ENCODE results near the gene C4orf46.

DNA sequence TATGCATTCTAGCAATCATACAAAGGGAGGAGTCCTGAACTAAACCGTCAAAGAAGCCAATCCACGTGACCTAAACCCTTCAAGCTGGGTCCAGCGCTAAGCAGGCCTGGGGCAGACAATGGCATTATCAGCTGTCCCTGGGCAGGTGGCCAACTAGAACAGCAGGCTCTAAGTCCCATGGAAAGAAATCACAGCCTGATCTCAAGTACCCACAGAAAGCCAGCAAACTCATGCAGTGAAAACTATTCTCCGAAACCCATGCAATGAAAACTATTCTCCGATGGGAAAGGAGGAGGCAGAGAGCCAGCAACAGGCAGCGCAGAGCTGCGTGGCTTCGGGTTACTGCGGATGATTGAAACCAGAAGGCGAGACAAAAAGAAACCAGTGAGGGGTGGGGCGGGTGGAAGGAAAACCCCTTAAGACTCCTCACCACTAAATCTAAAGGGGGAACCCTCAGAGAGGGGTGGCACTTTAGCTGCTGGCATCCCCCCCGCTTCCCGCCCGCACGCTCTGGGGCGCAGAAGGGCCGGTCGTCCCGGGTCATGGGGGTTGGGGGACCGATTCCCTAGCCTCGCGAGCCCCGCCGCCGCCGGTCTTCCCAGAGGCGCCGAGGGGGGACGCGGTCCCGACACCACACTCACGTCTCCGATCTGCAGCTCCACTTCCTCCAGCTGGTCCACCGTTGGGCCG, 567 bp downstream of the C4orf46 start:
- TF ChIP-seq, protein P1, sequence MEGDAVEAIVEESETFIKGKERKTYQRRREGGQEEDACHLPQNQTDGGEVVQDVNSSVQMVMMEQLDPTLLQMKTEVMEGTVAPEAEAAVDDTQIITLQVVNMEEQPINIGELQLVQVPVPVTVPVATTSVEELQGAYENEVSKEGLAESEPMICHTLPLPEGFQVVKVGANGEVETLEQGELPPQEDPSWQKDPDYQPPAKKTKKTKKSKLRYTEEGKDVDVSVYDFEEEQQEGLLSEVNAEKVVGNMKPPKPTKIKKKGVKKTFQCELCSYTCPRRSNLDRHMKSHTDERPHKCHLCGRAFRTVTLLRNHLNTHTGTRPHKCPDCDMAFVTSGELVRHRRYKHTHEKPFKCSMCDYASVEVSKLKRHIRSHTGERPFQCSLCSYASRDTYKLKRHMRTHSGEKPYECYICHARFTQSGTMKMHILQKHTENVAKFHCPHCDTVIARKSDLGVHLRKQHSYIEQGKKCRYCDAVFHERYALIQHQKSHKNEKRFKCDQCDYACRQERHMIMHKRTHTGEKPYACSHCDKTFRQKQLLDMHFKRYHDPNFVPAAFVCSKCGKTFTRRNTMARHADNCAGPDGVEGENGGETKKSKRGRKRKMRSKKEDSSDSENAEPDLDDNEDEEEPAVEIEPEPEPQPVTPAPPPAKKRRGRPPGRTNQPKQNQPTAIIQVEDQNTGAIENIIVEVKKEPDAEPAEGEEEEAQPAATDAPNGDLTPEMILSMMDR (conservative IDR thresholded peaks at IDR 0.05) = no peak
- TF ChIP-seq ZFX (IDR thresholded peaks at IDR 0.05) = no peak
